GM19035 (cell line): Measurements from ENCODE around the gene CTPS2.

ENCODE experiments used
- ATAC-seq: cut with Tn5 transposase; IDR thresholded peaks from one replicate; pipeline ENCODE4 v1.9.1; 2021; ENCODE audit not compliant: unreplicated experiment

Gene CTPS2

GRCh38 chrX:16714504-16714903 lies 2.0 kb upstream of the CTPS2 start:
- ATAC-seq = no peak

- peak; percentile 46 for ATAC-seq
Measured at GRCh38 chrX:16711893-16712547, 449 bp downstream of the CTPS2 start.

DNA sequence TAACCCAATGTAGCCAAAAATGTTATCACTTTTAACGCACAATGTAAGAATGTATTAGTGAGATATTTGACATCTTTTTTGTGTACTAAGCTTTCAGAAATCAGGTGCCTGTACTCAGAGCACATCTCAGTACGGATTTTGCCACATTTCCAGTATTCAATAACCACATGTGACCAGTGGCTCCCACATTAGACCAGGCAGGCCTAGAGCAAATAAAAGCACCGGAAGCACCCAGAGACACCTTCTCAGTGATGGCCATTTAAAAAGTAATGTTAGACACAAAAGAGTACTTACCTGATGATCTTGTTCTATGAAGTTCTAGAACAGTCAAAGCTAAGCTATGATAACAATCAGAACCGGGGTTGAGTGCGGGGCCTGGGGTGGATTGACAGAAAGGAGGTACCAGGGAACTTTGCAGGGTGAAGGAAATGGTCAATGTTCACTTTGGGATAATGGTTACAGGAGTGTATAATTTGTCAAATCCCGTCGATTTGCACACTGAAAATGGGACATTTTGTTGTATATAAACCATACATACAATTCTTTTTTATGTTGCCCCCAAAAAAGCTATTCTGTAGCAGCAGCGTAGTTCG lies 1.2 kb downstream of the CTPS2 start:
- no peak for ATAC-seq

DNA sequence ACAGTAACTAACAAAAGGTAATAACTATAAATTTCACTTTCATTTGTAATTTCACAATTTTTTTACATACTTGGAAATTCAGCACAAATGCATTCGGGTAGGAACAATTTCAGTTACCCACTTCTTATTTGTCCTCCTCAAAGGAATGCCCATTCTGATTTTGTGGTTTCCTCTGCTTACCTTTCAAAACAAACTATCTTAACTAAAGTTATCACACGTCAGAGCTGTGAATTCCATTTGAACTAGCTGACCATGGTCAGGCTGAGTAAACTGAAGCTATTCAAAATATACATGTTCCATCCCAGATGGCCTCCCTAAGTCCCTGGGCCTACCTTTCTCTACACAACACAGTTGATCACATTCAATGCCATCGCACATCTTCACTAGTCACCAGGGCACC lies 4.5 kb downstream of the CTPS2 start:
- no peak for ATAC-seq

- ATAC-seq = no peak
Measured at GRCh38 chrX:16705370-16705769, 7.1 kb downstream of the CTPS2 start.

DNA sequence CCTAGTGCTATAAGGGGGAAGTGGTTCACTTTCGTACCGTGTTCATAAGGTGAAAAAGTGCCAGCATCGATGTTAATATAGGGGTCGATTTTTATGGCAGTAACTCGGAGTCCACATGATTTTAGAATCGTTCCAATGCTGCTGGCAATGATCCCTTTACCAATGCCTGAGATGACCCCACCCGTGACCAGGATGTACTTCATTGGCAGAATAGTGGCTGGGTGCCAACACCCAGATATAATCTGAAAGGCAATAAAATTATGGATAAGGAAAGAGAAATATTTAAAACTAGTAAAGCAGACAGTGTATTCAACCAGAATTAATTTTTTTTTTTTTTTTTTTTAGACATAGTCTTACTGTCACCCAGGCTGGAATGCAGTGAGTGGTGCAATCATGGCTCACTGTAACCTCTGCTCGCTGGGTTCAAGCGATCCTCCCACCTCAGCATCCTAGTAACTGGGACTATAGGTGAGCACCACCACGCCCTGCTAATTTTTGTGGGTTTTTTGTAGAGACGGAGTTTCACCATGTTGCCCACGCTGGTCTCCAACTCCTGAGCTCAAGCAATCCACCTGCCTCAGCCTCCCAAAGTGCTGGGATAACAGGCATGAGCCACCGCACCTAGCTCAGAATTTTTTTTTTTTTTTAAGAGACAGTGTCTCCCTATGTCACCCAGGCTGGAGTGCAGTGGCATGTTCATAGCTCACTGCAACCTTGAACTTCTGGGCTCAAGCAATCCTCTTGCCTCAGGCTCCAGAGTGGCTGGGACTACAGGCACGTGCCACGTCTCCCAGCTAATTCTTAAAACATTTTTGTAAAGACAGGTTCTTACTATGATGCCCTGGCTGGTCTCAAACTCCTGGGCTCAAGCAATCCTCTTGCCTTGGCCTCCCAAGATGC lies 9.5 kb downstream of the CTPS2 start:
- ATAC-seq = no peak

GRCh38 chrX:16700734-16701133 lies 11.7 kb downstream of the CTPS2 start:
- no peak for ATAC-seq

DNA sequence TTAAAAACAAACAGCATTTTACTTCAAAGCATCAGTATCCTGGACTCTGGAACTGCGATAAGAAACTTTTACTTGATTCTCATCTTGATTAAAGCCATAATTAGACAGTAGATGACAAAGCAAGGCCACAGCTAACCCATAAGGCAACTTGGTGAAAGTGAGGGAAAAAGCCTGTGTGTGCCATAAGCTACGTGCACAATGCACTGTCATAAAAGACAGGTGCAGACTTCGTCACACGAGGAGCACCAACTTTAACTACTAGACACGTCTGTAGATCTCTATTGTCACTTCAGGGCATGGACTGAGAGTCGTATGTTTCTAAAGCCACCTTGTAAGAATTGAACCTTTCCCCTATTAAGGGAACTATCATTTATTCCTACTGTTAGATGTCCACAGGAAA lies 13.1 kb downstream of the CTPS2 start:
- no peak for ATAC-seq

- ATAC-seq = no peak
Measured at GRCh38 chrX:16696956-16697355, 15.5 kb downstream of the CTPS2 start.

GRCh38 chrX:16695079-16695676 lies 17.3 kb downstream of the CTPS2 start:
- no peak for ATAC-seq

- no peak for ATAC-seq
Measured at GRCh38 chrX:16687514-16687913, 25.0 kb downstream of the CTPS2 start.

- no peak for ATAC-seq
Measured at GRCh38 chrX:16683007-16683664, 29.3 kb downstream of the CTPS2 start.

DNA sequence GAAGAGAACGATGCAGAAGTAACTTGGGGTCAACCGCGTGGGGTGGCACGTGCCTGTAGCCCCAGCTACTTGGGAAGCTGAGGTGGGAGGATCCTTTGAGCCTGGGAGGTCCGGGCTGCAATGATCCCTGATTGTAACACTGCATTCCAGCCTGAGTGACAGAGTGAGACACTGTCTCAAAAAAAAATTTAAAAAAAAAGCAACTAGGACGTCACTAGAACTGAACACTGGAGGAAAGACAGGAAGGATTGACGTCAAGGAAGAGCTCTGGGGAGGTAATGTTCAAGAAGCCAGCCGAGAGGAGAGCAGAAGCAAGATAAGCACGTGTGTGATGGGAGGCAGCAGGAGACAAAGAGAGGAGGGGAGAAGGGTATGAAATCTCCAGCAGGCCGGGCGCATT lies 33.8 kb downstream of the CTPS2 start:
- no peak for ATAC-seq

DNA sequence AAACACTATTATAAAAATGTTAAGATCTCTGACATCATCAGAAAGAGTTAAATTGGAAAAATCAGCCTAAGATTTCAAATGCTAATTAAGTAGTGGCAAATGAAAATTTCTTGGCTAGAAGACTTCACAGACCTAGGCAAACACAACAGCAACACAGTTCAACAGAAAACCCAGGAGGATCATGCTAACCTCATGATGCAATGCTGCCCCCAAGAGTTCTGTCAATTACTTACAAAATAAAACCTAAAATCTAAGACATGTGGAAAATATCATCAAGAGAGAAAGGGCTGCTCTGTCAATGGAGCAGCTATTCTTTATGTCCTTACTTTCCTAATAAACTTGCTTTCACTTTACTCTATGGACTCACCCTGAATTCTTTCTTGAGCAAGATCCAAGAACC lies 41.5 kb downstream of the CTPS2 start:
- ATAC-seq = no peak

DNA sequence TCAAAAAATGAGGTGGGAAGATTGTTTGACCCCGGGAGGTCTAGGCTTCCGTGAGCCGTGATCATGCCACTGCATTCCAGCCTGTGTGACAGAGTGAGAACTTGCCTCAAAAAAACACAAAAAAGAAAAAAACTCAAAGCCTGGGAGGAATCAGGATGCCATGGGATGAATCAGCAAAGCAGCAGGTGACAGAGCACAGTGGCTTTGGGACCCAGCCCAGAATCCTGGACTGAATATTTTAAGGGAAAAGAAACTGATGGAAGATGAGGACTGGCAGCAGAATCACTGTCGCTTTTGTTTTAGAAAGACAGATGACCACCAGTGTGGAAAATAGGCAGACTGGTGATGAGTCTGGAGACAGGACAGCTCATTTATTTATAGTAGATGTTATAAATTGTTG lies 45.9 kb downstream of the CTPS2 start:
- ATAC-seq = no peak

GRCh38 chrX:16665089-16665488 lies 47.4 kb downstream of the CTPS2 start:
- no peak for ATAC-seq

DNA sequence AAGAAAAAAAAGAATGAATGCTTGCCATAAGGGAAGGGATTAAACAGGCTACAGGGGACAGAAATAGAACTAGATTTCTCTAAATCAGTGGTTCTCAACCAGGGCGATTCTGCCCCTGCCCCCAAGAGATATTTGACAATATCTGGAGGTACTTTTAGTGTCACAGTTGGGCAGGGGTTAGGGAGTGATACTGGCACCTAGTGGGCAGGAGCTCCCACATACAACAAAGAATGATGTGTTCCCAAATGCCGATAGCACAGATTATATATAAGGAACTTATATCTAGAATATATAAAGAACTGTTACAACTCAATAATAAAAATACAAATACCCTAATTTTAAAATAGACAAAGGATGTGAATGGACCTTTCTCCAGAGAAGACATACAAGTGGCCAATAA lies 47.8 kb downstream of the CTPS2 start:
- no peak for ATAC-seq

DNA sequence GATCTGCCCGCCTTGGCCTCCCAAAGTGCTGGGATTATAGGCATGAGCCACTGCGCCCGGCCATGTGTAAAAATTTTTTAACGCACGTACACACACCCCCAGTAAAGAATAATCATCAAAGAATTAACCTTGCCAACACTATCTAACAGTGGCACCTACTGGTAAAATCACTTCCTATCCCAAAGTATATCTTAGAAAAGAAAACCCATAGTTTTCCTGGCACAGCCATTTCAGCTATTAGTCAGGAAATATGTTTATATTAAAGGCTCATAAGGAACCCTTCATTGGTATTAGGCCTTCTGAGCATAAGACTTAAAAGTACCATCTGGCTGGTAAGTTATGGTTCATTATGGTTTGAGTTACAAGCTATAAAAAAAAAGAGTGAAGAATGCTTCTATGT lies 48.4 kb downstream of the CTPS2 start:
- no peak for ATAC-seq

DNA sequence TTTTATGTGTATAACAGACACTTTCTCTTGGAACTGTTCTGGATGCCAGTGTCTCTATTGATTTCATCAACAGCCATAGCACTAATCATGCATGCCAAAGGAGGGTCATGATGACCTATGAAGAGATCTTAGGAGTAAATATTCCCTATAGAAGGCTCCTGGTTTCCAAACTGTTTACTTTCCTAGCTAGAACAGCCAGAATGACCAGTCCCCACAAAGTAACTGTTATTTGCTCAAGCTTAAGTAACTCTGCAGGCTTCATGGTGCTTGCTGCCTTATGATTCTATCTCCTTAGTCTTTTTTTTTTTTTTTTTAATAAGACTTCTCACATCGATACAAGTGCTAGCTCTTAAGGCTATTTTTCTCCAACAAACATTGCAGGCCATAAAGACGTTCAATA lies 50.1 kb downstream of the CTPS2 start:
- no peak for ATAC-seq

GRCh38 chrX:16661495-16661894 lies 51.0 kb downstream of the CTPS2 start:
- ATAC-seq = no peak

- ATAC-seq = no peak
Measured at GRCh38 chrX:16659321-16659720, 53.1 kb downstream of the CTPS2 start.
